K562 (cell line): Measurements from ENCODE around the gene VGF. TPM values are rescaled to one million over a fixed set of nuclear protein-coding genes. Genes with fewer than 3 reads are reported as not detected.
A peak's percentile ranks its signal among the peaks of the same experiment; 100 is the strongest.

Source experiments
- GMEB1 ChIP-seq: fragments of 250-450 bp; sonication (Bioruptor Pico); IDR thresholded peaks from 2 replicates; pipeline ENCODE4 v1.4.0; 2020; ENCODE audit warnings: mild to moderate bottlenecking
- KDM4B ChIP-seq, 2 experiments: fragments of 450-650 bp in 1 of 2; sonication (generic) in 1 of 2; IDR thresholded peaks; 2 replicates each; pipeline ENCODE4 v1.6.1; 2016 to 2017; ENCODE audit warnings: borderline replicate concordance in 2 of 2, antibody characterized with exemption in 1 of 2, low read depth in 1 of 2, mild to moderate bottlenecking in 1 of 2
- MAFG ChIP-seq: fragments of 450-650 bp; conservative IDR thresholded peaks from 2 replicates; pipeline ENCODE4 v1.6.1; 2016; ENCODE audit warnings: missing genetic modification characterization, missing compliant biosample characterization
- NCOA6 ChIP-seq: fragments of 450-650 bp; IDR thresholded peaks from 2 replicates; pipeline ENCODE4 v1.6.1; 2017; ENCODE audit warnings: mild to moderate bottlenecking
- NELFE ChIP-seq: IDR thresholded peaks from 2 replicates; pipeline ENCODE4 v1.6.1; 2011; ENCODE audit warnings: mild to moderate bottlenecking; ENCODE audit not compliant: insufficient read depth, insufficient read length
- RB1 ChIP-seq: fragments of 450-650 bp; IDR thresholded peaks from 2 replicates; pipeline ENCODE4 v1.6.1; 2017; ENCODE audit warnings: low read depth, mild to moderate bottlenecking
- RBFOX2 ChIP-seq: fragments of 200-400 bp; formaldehyde crosslinking; IDR thresholded peaks from 2 replicates; pipeline ENCODE4 v1.6.1; 2017; ENCODE audit warnings: low read depth, mild to moderate bottlenecking, low read length, moderate library complexity
- SREBF2 ChIP-seq: sonication (generic); formaldehyde crosslinking; IDR thresholded peaks from 2 replicates; pipeline ENCODE4 v1.4.0; 2020; ENCODE audit warnings: mild to moderate bottlenecking, missing genetic modification reagents
- TCF7 ChIP-seq: sonication (generic); IDR thresholded peaks from 2 replicates; pipeline ENCODE4 v1.6.1; 2016; ENCODE audit warnings: antibody characterized with exemption, borderline replicate concordance
- ZNF445 ChIP-seq: fragments of 250-450 bp; sonication (Bioruptor Pico); IDR thresholded peaks from 2 replicates; pipeline ENCODE4 v1.4.0; 2020; ENCODE audit warnings: low read depth, mild to moderate bottlenecking, moderate library complexity
- polyA plus RNA-seq, 8 experiments: library from polyadenylated mRNA; depleted of rRNA in 4 of 8; stranded (reverse) in 5 of 8; unstranded in 3 of 8; fragments of >200 nt; fragmentation: Nextera tagmentation in 2 of 8; fragmentation: Illumina TruSeq in 1 of 8; extraction: Ambion mirVana in 2 of 8; extraction: Trizol in 1 of 8; gene quantifications; 2 replicates each; pipeline versions ENCODE4 v1.2.1 to v1.2.3, GENCODE V29; 2011 to 2014; ENCODE audit warnings: inconsistent platforms in 1 of 8, missing spikeins in 1 of 8
- total RNA-seq, 7 experiments: library from RNA; depleted of rRNA in 6 of 7; stranded (reverse); fragments of >200 nt in 6 of 7; fragmentation: Illumina TruSeq in 2 of 7; extraction: Trizol in 2 of 7; gene quantifications; 2 replicates each; pipeline versions ENCODE4 v1.2.1 to v1.2.3, GENCODE V29; 2011 to 2021; ENCODE audit warnings: low replicate concordance in 1 of 7
- TF ChIP-seq, protein P1 (sequence below): fragments of 450-650 bp; IDR thresholded peaks from 2 replicates; pipeline ENCODE4 v1.6.1; 2016; ENCODE audit warnings: mild to moderate bottlenecking, moderate library complexity
- TF ChIP-seq, protein P2 (sequence below): fragments of 250-450 bp; sonication (Bioruptor Pico); IDR thresholded peaks from 2 replicates; pipeline ENCODE4 v1.8.0; 2022; ENCODE audit warnings: moderate library complexity, mild to moderate bottlenecking, inconsistent platforms

VGF gene
- total and polyA plus RNA-seq, 9 of the 15 experiments (the other 6 are each of a cell fraction or from before 2014, with no cell fraction given): 0.03 to 5.7 (median 0.34) TPM

DNA sequence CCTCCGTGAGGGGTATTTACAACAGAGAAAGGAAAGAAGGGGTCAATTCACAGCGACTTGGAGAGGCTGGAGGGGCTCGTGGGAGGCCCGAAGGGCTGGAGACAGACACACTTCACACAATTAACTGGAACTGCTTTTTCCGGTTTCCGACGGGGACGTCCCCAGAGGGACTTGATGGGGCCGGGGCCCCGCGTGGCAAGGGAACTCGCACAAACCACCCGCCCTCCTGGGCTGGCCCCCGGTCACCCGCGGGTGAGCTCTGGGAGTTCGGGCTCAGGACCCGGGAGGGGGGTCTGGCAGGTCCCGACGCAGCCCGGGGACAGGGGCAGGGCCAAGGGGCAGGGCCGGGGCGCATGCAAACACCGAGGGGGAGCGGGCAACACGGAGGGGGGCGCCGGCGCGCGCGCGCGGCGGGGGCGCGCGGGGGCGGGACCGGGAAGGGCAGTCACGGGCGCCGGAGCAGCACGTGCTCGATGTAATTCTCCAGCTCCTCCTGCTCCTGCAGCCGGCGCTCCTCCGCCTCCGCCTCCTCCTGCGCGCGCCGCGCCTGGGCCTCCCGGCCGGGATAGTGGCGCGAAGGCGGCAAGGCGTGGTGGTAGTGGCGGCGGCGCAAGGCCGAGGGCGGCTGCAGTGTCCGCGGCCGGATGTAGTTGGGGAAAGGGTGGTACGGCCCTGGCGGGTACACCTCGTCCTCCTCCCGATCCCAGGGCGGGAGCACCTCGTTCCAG is 2.7 kb downstream of the VGF start (continued):
- TF ChIP-seq, protein P1, sequence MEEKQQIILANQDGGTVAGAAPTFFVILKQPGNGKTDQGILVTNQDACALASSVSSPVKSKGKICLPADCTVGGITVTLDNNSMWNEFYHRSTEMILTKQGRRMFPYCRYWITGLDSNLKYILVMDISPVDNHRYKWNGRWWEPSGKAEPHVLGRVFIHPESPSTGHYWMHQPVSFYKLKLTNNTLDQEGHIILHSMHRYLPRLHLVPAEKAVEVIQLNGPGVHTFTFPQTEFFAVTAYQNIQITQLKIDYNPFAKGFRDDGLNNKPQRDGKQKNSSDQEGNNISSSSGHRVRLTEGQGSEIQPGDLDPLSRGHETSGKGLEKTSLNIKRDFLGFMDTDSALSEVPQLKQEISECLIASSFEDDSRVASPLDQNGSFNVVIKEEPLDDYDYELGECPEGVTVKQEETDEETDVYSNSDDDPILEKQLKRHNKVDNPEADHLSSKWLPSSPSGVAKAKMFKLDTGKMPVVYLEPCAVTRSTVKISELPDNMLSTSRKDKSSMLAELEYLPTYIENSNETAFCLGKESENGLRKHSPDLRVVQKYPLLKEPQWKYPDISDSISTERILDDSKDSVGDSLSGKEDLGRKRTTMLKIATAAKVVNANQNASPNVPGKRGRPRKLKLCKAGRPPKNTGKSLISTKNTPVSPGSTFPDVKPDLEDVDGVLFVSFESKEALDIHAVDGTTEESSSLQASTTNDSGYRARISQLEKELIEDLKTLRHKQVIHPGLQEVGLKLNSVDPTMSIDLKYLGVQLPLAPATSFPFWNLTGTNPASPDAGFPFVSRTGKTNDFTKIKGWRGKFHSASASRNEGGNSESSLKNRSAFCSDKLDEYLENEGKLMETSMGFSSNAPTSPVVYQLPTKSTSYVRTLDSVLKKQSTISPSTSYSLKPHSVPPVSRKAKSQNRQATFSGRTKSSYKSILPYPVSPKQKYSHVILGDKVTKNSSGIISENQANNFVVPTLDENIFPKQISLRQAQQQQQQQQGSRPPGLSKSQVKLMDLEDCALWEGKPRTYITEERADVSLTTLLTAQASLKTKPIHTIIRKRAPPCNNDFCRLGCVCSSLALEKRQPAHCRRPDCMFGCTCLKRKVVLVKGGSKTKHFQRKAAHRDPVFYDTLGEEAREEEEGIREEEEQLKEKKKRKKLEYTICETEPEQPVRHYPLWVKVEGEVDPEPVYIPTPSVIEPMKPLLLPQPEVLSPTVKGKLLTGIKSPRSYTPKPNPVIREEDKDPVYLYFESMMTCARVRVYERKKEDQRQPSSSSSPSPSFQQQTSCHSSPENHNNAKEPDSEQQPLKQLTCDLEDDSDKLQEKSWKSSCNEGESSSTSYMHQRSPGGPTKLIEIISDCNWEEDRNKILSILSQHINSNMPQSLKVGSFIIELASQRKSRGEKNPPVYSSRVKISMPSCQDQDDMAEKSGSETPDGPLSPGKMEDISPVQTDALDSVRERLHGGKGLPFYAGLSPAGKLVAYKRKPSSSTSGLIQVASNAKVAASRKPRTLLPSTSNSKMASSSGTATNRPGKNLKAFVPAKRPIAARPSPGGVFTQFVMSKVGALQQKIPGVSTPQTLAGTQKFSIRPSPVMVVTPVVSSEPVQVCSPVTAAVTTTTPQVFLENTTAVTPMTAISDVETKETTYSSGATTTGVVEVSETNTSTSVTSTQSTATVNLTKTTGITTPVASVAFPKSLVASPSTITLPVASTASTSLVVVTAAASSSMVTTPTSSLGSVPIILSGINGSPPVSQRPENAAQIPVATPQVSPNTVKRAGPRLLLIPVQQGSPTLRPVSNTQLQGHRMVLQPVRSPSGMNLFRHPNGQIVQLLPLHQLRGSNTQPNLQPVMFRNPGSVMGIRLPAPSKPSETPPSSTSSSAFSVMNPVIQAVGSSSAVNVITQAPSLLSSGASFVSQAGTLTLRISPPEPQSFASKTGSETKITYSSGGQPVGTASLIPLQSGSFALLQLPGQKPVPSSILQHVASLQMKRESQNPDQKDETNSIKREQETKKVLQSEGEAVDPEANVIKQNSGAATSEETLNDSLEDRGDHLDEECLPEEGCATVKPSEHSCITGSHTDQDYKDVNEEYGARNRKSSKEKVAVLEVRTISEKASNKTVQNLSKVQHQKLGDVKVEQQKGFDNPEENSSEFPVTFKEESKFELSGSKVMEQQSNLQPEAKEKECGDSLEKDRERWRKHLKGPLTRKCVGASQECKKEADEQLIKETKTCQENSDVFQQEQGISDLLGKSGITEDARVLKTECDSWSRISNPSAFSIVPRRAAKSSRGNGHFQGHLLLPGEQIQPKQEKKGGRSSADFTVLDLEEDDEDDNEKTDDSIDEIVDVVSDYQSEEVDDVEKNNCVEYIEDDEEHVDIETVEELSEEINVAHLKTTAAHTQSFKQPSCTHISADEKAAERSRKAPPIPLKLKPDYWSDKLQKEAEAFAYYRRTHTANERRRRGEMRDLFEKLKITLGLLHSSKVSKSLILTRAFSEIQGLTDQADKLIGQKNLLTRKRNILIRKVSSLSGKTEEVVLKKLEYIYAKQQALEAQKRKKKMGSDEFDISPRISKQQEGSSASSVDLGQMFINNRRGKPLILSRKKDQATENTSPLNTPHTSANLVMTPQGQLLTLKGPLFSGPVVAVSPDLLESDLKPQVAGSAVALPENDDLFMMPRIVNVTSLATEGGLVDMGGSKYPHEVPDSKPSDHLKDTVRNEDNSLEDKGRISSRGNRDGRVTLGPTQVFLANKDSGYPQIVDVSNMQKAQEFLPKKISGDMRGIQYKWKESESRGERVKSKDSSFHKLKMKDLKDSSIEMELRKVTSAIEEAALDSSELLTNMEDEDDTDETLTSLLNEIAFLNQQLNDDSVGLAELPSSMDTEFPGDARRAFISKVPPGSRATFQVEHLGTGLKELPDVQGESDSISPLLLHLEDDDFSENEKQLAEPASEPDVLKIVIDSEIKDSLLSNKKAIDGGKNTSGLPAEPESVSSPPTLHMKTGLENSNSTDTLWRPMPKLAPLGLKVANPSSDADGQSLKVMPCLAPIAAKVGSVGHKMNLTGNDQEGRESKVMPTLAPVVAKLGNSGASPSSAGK: peak; percentile 90
- TF ChIP-seq RBFOX2 (peak; percentile 73), GMEB1 (CRISPR knock-in tag) (no peak), NELFE (no peak), RB1 (peak; percentile 67; the same call in 1 of the 2 replicates), KDM4B (IDR thresholded peaks at IDR 0.05; ENCODE audit: borderline replicate concordance in 2 of 2, low read depth in 1 of 2) (0 out of 4 replicates have a peak, but pooled peaks of 1 of the 2 experiments have one; percentile 20), SREBF2 (no peak), ZNF445 (CRISPR knock-in tag) (no peak), NCOA6 (no peak), TCF7 (peak; percentile 64; the same call in 1 of the 2 replicates), MAFG (no peak)
- TF ChIP-seq, protein P2, sequence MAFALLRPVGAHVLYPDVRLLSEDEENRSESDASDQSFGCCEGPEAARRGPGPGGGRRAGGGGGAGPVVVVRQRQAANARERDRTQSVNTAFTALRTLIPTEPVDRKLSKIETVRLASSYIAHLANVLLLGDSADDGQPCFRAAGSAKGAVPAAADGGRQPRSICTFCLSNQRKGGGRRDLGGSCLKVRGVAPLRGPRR: no peak
